HG03025 (cell line): ENCODE data around the gene MARCKS.

Experiments
- ATAC-seq: cut with Tn5 transposase; IDR thresholded peaks from one replicate; pipeline ENCODE4 v1.9.1; 2021; ENCODE audit warnings: mild to moderate bottlenecking, moderate library complexity; ENCODE audit not compliant: unreplicated experiment, low FRiP score

Gene MARCKS

GRCh38 chr6:113848811-113849210 lies 8.3 kb upstream of the MARCKS start:
- ATAC-seq = no peak

DNA sequence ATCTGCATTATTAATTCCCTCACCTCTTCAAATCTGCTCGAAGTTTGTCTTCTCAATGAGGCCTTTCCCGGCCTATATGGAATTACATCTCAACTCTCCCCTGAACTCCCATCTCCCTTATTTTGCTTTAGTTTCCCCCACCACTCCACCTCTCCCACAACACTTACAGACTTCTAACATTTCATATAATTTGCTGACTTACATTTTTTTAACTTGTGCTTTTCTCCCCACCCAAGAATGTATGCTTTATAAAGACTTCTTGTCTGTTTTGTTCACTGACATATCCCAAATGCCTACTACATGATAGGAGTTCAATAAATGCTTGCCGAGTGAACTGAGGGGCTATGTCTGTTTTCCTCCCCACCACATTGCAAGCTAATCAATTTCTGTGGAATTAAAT lies 3.9 kb upstream of the MARCKS start:
- ATAC-seq = no peak

- ATAC-seq = no peak
These were observed 2.3 kb upstream of the MARCKS start for GRCh38 chr6:113854531-113855499.

DNA sequence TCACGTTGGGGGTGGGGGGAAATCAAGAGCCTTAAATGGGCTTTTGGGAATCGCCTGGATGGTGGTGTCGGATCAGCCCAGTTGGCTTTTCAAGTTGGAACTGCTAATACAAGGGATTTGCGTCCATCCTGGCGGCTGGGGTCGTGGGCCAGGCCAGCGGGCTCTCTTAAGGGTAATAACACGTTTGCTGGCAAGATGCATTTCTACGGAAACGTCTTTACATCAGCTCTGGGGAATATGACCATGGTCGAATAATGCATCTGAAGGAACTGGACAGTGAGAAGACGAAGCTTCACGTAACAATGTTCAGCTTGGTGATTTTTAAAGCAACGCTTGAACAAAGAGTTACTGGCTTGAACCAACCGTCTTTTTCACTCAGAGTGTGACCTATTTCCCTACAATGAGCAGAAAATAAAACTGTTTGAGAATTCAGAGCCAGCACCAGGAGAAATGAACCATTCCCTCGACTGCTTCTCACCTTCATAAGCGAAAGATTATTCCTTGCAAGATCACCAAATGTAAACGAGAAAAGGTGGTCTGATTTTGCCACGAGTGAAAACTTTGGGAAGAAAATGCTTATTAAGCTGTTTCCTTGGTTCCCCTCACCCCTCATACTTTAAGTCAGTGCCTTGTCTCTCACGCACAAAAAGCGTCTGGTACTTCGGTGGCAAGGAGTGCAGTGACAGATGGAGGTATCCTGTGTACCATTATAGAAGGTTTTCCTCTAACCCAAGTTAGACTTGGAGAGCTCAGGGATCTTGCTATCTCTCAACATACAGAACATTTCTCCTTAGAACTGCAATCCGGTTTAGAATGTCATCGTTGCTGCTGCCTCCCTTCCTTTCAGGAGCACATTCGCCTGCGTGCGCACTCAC lies 1.4 kb upstream of the MARCKS start:
- no peak for ATAC-seq

DNA sequence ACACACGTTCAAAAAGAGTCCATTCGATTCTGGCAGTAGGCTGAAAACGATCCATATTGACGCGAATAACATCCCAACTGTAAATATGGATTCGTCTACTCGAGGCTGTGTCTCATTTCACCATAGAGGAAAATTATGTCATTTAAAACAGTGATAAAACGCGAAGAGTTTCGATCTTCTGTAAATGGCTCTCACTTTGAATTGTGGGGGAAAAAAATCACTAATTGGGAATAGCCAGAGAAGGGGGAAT lies 845 bp upstream of the MARCKS start:
- no peak for ATAC-seq

DNA sequence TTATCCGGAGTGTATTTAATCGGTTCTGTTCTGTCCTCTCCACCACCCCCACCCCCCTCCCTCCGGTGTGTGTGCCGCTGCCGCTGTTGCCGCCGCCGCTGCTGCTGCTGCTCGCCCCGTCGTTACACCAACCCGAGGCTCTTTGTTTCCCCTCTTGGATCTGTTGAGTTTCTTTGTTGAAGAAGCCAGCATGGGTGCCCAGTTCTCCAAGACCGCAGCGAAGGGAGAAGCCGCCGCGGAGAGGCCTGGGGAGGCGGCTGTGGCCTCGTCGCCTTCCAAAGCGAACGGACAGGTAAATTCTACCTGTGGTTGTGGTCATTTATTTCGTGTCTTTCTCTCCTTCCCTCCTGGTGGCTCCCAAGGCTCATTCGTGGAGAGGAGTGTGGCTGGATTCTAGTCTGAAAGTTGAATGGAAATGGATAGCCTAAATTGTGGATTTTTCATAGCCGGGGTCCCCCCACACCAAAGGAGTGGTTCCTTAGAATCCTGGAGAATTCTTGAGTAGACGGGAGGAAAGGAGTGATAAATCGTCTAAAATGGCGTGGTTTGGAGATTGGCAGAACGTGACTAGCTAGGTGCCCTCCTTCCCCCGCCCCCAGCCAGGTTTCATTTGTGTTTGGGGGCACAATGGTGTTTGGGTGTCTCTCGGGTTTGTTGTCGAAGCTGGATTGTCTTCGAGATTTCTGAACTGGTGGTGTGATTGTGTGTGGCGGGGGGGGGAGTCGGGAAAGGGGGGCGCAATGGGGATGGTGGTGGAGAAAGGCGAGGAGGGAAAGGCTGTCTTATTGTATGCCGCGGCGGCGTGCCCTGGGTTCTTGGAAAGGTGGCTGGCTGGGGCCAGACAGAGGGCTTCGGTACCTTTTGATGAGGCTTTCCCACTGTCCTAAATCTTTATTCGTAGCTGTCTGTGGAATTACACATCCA lies 673 bp downstream of the MARCKS start:
- ATAC-seq = peak; percentile 4

GRCh38 chr6:113858480-113859348 lies 1.6 kb downstream of the MARCKS start:
- peak; percentile 78 for ATAC-seq

DNA sequence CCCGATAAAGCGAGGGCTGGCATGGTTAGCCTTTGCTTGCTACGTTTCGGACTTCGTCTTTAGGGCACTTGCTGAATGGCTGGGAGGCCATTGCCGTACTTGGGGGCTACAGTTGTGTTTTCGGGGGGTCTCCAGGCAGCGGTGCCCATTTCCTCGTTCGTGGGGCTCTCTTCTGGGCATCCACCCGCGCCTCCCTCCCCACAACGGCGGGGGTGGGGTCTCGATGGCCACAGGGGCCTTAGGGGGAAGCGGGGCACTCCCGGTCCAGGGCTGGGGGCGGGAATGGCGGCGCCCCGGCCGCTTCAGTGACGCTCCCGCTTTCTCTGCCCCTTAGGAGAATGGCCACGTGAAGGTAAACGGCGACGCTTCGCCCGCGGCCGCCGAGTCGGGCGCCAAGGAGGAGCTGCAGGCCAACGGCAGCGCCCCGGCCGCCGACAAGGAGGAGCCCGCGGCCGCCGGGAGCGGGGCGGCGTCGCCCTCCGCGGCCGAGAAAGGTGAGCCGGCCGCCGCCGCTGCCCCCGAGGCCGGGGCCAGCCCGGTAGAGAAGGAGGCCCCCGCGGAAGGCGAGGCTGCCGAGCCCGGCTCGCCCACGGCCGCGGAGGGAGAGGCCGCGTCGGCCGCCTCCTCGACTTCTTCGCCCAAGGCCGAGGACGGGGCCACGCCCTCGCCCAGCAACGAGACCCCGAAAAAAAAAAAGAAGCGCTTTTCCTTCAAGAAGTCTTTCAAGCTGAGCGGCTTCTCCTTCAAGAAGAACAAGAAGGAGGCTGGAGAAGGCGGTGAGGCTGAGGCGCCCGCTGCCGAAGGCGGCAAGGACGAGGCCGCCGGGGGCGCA lies 2.4 kb downstream of the MARCKS start:
- no peak for ATAC-seq

DNA sequence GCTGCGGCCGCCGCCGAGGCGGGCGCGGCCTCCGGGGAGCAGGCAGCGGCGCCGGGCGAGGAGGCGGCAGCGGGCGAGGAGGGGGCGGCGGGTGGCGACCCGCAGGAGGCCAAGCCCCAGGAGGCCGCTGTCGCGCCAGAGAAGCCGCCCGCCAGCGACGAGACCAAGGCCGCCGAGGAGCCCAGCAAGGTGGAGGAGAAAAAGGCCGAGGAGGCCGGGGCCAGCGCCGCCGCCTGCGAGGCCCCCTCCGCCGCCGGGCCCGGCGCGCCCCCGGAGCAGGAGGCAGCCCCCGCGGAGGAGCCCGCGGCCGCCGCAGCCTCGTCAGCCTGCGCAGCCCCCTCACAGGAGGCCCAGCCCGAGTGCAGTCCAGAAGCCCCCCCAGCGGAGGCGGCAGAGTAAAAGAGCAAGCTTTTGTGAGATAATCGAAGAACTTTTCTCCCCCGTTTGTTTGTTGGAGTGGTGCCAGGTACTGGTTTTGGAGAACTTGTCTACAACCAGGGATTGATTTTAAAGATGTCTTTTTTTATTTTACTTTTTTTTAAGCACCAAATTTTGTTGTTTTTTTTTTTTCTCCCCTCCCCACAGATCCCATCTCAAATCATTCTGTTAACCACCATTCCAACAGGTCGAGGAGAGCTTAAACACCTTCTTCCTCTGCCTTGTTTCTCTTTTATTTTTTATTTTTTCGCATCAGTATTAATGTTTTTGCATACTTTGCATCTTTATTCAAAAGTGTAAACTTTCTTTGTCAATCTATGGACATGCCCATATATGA lies 3.2 kb downstream of the MARCKS start:
- no peak for ATAC-seq

- ATAC-seq = no peak
These were observed 5.0 kb downstream of the MARCKS start for GRCh38 chr6:113862112-113862511.

- no peak for ATAC-seq
These were observed 13.8 kb downstream of the MARCKS start for GRCh38 chr6:113870917-113871316.

GRCh38 chr6:113871975-113872374 lies 14.8 kb downstream of the MARCKS start:
- ATAC-seq = no peak

DNA sequence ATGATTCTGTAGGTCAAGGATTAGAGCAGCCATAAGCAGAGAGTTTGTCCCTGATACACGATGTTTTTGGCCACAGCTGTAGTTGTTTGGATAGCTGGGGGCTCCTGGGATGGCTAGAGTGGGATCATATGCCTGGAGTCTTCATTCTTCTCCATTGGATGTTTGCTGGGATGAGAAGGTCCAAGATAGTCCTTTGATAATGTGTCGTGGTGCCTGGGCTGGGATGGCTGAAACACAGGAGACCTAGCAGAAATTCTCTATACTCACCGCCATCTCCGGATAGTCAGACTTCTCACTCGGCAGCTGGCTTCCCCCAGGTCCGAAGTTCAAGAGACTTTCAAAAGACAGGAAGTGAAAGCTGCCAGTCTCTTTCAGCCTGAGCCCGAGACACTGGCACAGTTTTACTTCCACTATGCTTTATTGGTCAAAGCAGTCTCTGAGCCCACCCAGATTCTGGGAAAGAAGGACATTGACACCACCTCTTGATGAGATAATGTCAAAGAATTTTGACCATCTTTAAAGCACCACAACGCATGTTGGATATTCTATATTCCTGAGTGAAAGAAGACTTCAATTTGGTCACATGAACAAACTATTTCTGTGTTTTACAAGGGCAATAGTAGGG lies 16.0 kb downstream of the MARCKS start:
- ATAC-seq = peak; percentile 97

GRCh38 chr6:113875470-113875869 lies 18.3 kb downstream of the MARCKS start:
- no peak for ATAC-seq

GRCh38 chr6:113876695-113877094 lies 19.6 kb downstream of the MARCKS start:
- no peak for ATAC-seq

DNA sequence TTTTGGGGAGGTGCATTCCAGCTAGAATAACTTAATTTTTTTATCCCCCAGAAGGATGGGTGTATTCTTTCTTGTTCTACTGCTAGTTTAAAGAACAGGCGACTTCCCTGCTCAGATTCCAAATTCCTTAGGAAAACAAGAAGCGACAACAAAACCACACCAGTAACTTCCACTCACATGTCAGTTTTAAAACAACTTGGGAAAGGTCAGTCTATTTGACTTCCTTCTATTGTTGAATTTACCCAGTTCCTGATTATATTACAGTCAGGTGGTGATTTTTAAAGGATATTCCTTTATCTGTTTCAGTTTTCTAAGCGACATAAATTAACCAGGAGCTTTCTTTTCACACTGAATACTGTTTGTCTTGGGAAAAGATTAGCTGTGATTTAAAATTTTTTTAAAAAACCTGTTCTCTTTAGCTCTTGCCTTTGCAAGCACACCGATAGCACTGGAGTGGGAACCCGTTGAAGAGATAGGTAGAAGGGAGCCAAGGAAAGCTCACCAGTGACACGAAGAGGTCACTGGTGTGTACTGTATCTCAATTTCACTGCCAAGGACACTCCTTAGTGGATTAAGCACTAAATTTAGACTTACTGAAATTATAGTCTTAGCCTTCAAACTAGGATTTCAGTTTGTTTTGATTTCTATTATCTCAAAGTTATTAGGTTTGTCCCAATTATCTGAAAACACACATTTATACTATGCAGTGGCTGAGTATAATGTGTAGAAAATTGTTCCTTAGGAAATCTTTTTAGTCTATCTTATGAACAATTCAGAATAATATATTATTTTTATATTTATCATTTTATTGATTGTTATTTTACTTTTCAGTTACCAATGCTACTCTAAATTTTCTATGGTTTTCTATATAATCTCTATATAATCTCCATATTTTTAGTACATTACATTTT lies 22.3 kb downstream of the MARCKS start:
- peak; percentile 99 for ATAC-seq
